A549 (cell line): ENCODE measurements around the gene VIPR2. TPM values are rescaled to one million over a fixed set of nuclear protein-coding genes. Genes with fewer than 3 reads are reported as not detected.

Source experiments
- ATAC-seq, 2 experiments: fragments of 200-7000 bp in 1 of 2; fragments of >200 bp in 1 of 2; cut with Nextera tagmentation in 1 of 2; cut with Tn5 transposase in 1 of 2; 3 replicates each; pipeline versions ENCODE4 v1.8.0 to v1.9.1; 2018 to 2020; ENCODE audit warnings: mild to moderate bottlenecking in 1 of 2, moderate library complexity in 1 of 2
- CTCF ChIA-PET: fragments of 300-600 bp; sonication (Branson Sonifier 250); formaldehyde crosslinking; extraction: SDS; loops from one replicate; lab custom pipeline; 2021; ENCODE audit warnings: antibody characterized with exemption, inconsistent platforms; lab: Yijun Ruan, JAX
- POLR2A ChIA-PET: fragments of 350-600 bp; formaldehyde crosslinking; extraction: SDS; loops from one replicate; lab custom pipeline; 2021; ENCODE audit warnings: antibody characterized with exemption, inconsistent platforms; lab: Yijun Ruan, JAX
- DNase-seq, 2 experiments: peaks; one replicate each; pipeline versions ENCODE4 v3.0.0 to v3.0.0-alpha.2; 2011 to 2016; ENCODE audit warnings: low read depth in 1 of 2, low spot score in 1 of 2
- FAIRE-seq: peaks from 2 replicates; lab custom pipeline; 2011; peaks lifted over from hg19 to GRCh38; lab: Jason Lieb, UNC
- H3K27ac ChIP-seq, 2 experiments: fragments of >200 bp; sonication (Bioruptor Twin); formaldehyde crosslinking; 3 replicates each; pipeline ENCODE4 v1.5.1; 2016 to 2017
- H3K4me1 ChIP-seq: fragments of >200 bp; sonication (Bioruptor Twin); formaldehyde crosslinking; 3 replicates; pipeline ENCODE4 v1.6.1; 2016
- H3K4me2 ChIP-seq: fragments of >200 bp; sonication (Bioruptor Twin); formaldehyde crosslinking; 3 replicates; pipeline ENCODE4 v1.6.1; 2016
- H3K4me3 ChIP-seq: fragments of >200 bp; sonication (Bioruptor Twin); formaldehyde crosslinking; 3 replicates; pipeline ENCODE4 v1.5.1; 2016
- H3K9me3 ChIP-seq: fragments of >200 bp; sonication (Bioruptor Twin); formaldehyde crosslinking; 3 replicates; pipeline ENCODE4 v1.6.1; 2016
- CBX2 ChIP-seq: fragments of 200-600 bp; sonication (generic); IDR thresholded peaks from 2 replicates; pipeline ENCODE4 v1.6.1; 2016; ENCODE audit warnings: low read depth, mild to moderate bottlenecking, borderline replicate concordance
- CBX8 ChIP-seq: fragments of 200-600 bp; sonication (generic); IDR thresholded peaks from 2 replicates; pipeline ENCODE4 v1.6.1; 2016
- EHMT2 ChIP-seq: fragments of 200-600 bp; sonication (generic); IDR thresholded peaks from 2 replicates; pipeline ENCODE4 v1.6.1; 2016; ENCODE audit warnings: antibody characterized with exemption, low read depth, mild to moderate bottlenecking, moderate library complexity
- HDAC2 ChIP-seq: fragments of 200-600 bp; sonication (generic); IDR thresholded peaks from 2 replicates; pipeline ENCODE4 v1.6.1; 2016
- KDM5A ChIP-seq: fragments of 200-600 bp; sonication (generic); IDR thresholded peaks from 2 replicates; pipeline ENCODE4 v1.6.1; 2016; ENCODE audit warnings: antibody characterized with exemption, mild to moderate bottlenecking
- MAFK ChIP-seq: fragments of 450-650 bp; IDR thresholded peaks from 2 replicates; pipeline ENCODE4 v1.6.1; 2014; ENCODE audit not compliant: partially characterized antibody
- NFE2L2 ChIP-seq: fragments of 150-350 bp; conservative IDR thresholded peaks from 2 replicates; pipeline ENCODE4 v1.6.1; 2014; ENCODE audit warnings: low read length
- NR3C1 ChIP-seq: fragments of >200 bp; sonication (Bioruptor Twin); formaldehyde crosslinking; IDR thresholded peaks from 3 replicates; pipeline ENCODE4 v1.6.1; 2017
- POLR2A ChIP-seq: IDR thresholded peaks from 2 replicates; pipeline ENCODE4 v1.6.1; 2012; ENCODE audit warnings: mild to moderate bottlenecking, low read length
- POLR2AphosphoS2 ChIP-seq: conservative IDR thresholded peaks from 2 replicates; pipeline ENCODE4 v1.6.1; 2012; ENCODE audit warnings: low read length, improper control_type of control experiment, inconsistent platforms
- RARB ChIP-seq: fragments of 250-450 bp; sonication (Bioruptor Pico); IDR thresholded peaks from 2 replicates; pipeline ENCODE4 v1.8.0; 2021; ENCODE audit warnings: mild to moderate bottlenecking, moderate library complexity
- RCOR1 ChIP-seq: fragments of 150-350 bp; IDR thresholded peaks from 2 replicates; pipeline ENCODE4 v1.6.1; 2014; ENCODE audit warnings: antibody characterized with exemption, low read length, low read depth
- RNF2 ChIP-seq: fragments of 200-600 bp; sonication (generic); IDR thresholded peaks from 2 replicates; pipeline ENCODE4 v1.6.1; 2016; ENCODE audit warnings: low read depth, mild to moderate bottlenecking, antibody characterized with exemption, moderate library complexity, borderline replicate concordance
- SMC3 ChIP-seq: fragments of >200 bp; sonication (Bioruptor Twin); formaldehyde crosslinking; IDR thresholded peaks from 3 replicates; pipeline ENCODE4 v1.6.1; 2018; ENCODE audit warnings: inconsistent platforms
- TFCP2L1 ChIP-seq: fragments of 250-450 bp; sonication (Bioruptor Pico); IDR thresholded peaks from 2 replicates; pipeline ENCODE4 v1.5.0; 2021; ENCODE audit warnings: mild to moderate bottlenecking
- WGBS: methylation state at CpG from one replicate; pipeline ENCODE4 v1.1.6; 2017; ENCODE audit errors: missing lambda C conversion rate; 5-methylcytosine and 5-hydroxymethylcytosine counted together
- polyA plus RNA-seq, 4 experiments: library from polyadenylated mRNA; depleted of rRNA in 3 of 4; stranded (reverse); fragments of >200 nt; fragmentation: RNase III in 1 of 4; extraction: RNeasy Plus Mini Kit Qiagen cat#74134 plus additional on column Dnase treatment in 1 of 4; gene quantifications; 2 replicates in 3 of 4; 3 replicates in 1 of 4; pipeline ENCODE4 v1.2.3, GENCODE V29; 2011 to 2017
- TF ChIP-seq, protein P1 (sequence below): fragments of 250-450 bp; sonication (Bioruptor Pico); IDR thresholded peaks from 2 replicates; pipeline ENCODE4 v1.5.0; 2021; ENCODE audit warnings: mild to moderate bottlenecking, moderate library complexity, borderline replicate concordance
- TF ChIP-seq, protein P2 (sequence below): IDR thresholded peaks from 2 replicates; pipeline ENCODE4 v1.6.1; 2012
- TF ChIP-seq, protein P3 (sequence below): IDR thresholded peaks from 2 replicates; pipeline ENCODE4 v1.6.1; 2012
- TF ChIP-seq, protein P4 (sequence below): fragments of 250-450 bp; sonication (Bioruptor Pico); IDR thresholded peaks from 2 replicates; pipeline ENCODE4 v1.5.0; 2020; ENCODE audit warnings: low read depth, mild to moderate bottlenecking, moderate library complexity

Gene VIPR2
- polyA plus RNA-seq, 2 of the 4 experiments (the other 2 are of a cell fraction): not detected

DNA sequence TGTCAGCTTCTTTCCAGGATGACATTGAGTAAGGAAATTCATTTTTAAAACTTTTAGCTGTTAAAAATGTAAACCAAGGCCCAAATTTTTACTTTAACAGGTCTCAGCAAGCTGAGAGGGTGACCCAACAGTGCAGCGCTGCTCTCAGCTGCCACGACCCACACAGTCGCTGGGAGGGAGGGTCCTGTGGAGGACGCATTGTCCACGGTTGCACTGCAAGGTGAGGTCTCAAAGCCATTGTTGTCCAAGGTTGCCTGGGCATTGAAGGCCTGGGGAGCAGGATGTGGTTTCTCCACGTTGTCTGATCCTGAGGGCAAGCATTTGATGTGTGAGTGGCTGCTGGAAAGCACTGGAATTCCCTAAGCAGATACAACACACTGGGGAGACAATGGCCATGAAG is 15.1 kb upstream of the VIPR2 start:
- TF ChIP-seq NFE2L2 (no peak), SMC3 (no peak), MAFK (no peak), RCOR1 (no peak), POLR2A (no peak), CBX8 (no peak)
- TF ChIP-seq, protein P1, sequence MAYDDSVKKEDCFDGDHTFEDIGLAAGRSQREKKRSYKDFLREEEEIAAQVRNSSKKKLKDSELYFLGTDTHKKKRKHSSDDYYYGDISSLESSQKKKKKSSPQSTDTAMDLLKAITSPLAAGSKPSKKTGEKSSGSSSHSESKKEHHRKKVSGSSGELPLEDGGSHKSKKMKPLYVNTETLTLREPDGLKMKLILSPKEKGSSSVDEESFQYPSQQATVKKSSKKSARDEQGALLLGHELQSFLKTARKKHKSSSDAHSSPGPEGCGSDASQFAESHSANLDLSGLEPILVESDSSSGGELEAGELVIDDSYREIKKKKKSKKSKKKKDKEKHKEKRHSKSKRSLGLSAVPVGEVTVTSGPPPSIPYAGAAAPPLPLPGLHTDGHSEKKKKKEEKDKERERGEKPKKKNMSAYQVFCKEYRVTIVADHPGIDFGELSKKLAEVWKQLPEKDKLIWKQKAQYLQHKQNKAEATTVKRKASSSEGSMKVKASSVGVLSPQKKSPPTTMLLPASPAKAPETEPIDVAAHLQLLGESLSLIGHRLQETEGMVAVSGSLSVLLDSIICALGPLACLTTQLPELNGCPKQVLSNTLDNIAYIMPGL (CRISPR knock-in tag): no peak
- TF ChIP-seq, protein P2, sequence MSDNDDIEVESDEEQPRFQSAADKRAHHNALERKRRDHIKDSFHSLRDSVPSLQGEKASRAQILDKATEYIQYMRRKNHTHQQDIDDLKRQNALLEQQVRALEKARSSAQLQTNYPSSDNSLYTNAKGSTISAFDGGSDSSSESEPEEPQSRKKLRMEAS: no peak
- TF ChIP-seq, protein P3, sequence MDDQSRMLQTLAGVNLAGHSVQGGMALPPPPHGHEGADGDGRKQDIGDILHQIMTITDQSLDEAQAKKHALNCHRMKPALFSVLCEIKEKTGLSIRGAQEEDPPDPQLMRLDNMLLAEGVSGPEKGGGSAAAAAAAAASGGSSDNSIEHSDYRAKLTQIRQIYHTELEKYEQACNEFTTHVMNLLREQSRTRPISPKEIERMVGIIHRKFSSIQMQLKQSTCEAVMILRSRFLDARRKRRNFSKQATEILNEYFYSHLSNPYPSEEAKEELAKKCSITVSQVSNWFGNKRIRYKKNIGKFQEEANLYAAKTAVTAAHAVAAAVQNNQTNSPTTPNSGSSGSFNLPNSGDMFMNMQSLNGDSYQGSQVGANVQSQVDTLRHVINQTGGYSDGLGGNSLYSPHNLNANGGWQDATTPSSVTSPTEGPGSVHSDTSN: no peak
- WGBS: 53% methylated on average over 6 of the region's 6 CpGs
- POLR2A ChIA-PET: no interaction called here
- Histone ChIP-seq H3K4me1 (no peaks in the 10 kb centered on the region), H3K4me2 (no peak overlapping the region), H3K4me3 (no peak overlapping the region), H3K27ac (no peak overlapping the region), H3K9me3 (no peaks in the 10 kb centered on the region)
- ATAC-seq (no peak), DNase-seq (no peak), FAIRE-seq (no peak)
- CTCF ChIA-PET: interaction anchor here (1.0 to 1.4 kb wide), 2 partner anchors 16 to 59 kb away, joined by 3 to 4 read pairs; no protein-coding TSS in a partner anchor

DNA sequence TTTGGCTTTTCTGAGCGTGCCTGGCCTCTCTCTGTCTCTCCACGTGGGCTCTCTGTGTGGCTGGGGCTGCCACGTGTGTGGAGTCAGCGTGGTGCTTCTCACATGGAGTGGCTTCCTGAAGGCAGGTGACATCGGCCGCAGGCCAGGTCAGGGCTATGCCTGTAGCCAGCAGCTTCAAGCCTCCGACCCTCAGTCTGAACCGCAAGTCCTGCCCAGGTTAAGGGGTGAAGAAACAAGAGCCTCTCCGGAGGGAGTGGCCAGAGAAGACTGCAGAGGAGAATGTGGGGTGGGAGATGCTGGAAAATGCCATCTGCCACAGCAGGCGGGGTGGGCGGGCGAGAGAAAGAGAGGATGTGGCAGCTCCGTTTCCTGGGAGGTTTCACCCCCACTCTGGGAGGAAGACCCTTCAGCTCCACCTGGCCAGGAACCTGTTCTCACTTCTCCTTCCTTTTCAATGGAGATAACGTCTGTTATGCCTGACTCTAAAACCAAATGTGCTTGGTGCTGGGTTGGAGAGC is 14.3 kb upstream of the VIPR2 start:
- FAIRE-seq: no peak
- POLR2A ChIA-PET: no interaction called here
- TF ChIP-seq EHMT2 (no peak), TFCP2L1 (no peak), KDM5A (no peak), RNF2 (no peak)
- Histone ChIP-seq H3K27ac (no peak overlapping the region), H3K9me3 (no peaks in the 10 kb centered on the region), H3K4me3 (no peak overlapping the region), H3K4me1 (no peaks in the 10 kb centered on the region), H3K4me2 (no peak overlapping the region)
- CTCF ChIA-PET: interaction anchor here (1.0 to 1.4 kb wide), 2 partner anchors 17 to 60 kb away, joined by 3 to 4 read pairs; no protein-coding TSS in a partner anchor
- WGBS: 30% methylated on average over 11 of the region's 14 CpGs
- peak in 1 of 2 experiments; percentile 23; a peak in 3 of 6 replicates for ATAC-seq
- no peak for DNase-seq

DNA sequence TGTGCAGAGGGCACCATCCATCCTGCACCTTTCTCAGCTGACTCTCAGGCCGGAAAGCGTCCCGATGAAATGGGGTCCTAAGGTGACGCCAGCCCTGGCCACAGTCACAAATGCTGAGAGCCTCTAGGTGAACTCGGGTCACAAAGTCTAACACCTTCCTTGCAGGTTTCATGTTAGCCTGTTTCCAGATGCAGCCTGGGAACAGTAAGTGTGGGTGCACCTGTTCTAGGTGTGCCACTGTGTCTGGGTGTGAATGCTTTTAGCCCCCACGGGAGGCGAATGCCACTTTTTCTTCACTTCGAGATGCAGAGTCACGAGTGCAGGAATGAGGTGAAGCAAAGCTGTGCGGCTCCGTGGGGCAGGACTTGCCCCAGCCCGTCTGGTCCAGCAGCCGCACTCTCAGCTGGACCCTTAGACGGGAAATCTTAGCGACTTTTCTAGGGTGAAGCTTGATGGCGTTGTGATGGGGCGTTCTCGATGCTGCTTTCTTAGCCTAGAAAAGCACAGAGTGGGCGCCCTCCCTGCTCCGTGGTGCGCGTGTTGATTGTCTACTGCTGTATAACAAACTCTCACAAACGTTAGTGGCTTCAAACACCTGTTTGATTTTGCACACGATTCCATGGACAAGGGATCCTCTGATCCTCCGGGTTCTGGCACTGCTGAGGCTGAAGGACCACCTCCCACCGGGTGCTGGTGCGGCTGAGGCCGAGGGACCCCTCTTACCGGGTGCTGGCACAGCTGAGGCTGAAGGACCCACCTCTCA is 13.6 kb upstream of the VIPR2 start:
- Histone ChIP-seq H3K9me3 (no peaks in the 10 kb centered on the region), H3K4me3 (no peak overlapping the region), H3K4me2 (no peak overlapping the region), H3K27ac (no peak overlapping the region), H3K4me1 (no peaks in the 10 kb centered on the region)
- ATAC-seq (peak in 1 of 2 experiments; percentile 19; a peak in 1 of 6 replicates), DNase-seq (no peak), FAIRE-seq (no peak)
- CTCF ChIA-PET: interaction anchor here (1.4 kb wide), 1 partner anchor 61 kb away, joined by 3 read pairs; no protein-coding TSS in a partner anchor
- TF ChIP-seq HDAC2 (no peak), RARB (CRISPR knock-in tag) (no peak), POLR2AphosphoS2 (no peak), CBX2 (no peak), NR3C1 (no peak), CBX8 (no peak), NFE2L2 (no peak)
- TF ChIP-seq, protein P4, sequence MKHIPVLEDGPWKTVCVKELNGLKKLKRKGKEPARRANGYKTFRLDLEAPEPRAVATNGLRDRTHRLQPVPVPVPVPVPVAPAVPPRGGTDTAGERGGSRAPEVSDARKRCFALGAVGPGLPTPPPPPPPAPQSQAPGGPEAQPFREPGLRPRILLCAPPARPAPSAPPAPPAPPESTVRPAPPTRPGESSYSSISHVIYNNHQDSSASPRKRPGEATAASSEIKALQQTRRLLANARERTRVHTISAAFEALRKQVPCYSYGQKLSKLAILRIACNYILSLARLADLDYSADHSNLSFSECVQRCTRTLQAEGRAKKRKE (CRISPR knock-in tag): no peak
- WGBS: 45% methylated on average over 26 of the region's 29 CpGs
- POLR2A ChIA-PET: no interaction called here
